ENCODE results near the gene CD4. TPM values are rescaled to one million over a fixed set of nuclear protein-coding genes. Genes with fewer than 3 reads are reported as not detected.
A peak's percentile ranks its signal among the peaks of the same experiment; 100 is the strongest.

Gene CD4
- total RNA-seq, 2 donors from 2014 or later, result 6.2 to 13.4 TPM

DNA sequence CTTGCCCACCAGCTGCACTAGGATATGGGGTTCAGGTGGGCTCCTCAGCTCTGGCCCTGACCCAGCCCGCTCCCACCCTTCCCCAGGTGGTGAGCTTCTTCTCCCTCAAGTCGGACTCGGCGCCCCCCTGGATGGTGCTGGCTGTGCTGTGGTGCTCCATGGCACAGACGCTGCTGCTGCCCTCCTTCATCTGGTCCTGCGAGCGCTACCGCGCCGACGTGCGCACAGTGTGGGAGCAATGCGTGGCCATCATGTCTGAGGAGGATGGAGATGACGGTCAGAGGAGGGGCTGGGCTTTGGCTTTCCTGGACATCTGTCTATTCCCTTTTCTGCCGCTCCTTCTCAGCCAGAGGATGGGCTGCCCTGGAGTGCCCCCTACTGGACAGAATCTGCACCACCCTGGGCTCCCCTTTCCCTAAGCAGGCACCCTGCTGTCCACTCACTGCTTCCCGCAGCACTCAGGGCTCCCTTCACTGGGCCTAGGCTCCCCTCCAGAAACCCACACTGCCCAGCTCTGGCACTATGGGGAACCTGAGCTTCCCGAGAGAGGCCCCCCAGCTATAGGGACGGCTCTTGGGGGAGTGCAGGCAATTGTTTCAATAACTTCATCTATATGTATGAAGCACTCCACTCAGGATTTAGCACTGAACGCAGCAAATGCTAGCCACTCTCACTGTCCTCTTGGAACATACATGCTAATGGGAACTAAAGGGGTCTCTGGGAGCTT, 36.2 kb downstream of the CD4 start:
- H3K36me3 ChIP-seq, result no peaks in the 10 kb centered on the region
- intact Hi-C loops (cut with DNase I), result loop anchor here (5.0 kb wide), 1 partner anchor 73 kb away; the partner anchor contains the start of gene MLF2
- peaks cover 29% of the 10 kb centered on the region for H3K27me3 ChIP-seq
- peak overlapping the region in 1 of 2 donors; percentile 5 for H3K9ac ChIP-seq (ENCODE audit: low read depth in 2 of 2, low read length in 2 of 2)
- TF ChIP-seq, protein P1, sequence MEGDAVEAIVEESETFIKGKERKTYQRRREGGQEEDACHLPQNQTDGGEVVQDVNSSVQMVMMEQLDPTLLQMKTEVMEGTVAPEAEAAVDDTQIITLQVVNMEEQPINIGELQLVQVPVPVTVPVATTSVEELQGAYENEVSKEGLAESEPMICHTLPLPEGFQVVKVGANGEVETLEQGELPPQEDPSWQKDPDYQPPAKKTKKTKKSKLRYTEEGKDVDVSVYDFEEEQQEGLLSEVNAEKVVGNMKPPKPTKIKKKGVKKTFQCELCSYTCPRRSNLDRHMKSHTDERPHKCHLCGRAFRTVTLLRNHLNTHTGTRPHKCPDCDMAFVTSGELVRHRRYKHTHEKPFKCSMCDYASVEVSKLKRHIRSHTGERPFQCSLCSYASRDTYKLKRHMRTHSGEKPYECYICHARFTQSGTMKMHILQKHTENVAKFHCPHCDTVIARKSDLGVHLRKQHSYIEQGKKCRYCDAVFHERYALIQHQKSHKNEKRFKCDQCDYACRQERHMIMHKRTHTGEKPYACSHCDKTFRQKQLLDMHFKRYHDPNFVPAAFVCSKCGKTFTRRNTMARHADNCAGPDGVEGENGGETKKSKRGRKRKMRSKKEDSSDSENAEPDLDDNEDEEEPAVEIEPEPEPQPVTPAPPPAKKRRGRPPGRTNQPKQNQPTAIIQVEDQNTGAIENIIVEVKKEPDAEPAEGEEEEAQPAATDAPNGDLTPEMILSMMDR (IDR thresholded peaks at IDR 0.05), result peak; percentile 93
- no peak overlapping the region for H3K27ac ChIP-seq
- no peaks in the 10 kb centered on the region for H3K4me1 ChIP-seq
- H3K4me3 ChIP-seq, result no peak overlapping the region
- DNase-seq, result peak; percentile 91
- no peaks in the 10 kb centered on the region for H3K9me3 ChIP-seq

DNA sequence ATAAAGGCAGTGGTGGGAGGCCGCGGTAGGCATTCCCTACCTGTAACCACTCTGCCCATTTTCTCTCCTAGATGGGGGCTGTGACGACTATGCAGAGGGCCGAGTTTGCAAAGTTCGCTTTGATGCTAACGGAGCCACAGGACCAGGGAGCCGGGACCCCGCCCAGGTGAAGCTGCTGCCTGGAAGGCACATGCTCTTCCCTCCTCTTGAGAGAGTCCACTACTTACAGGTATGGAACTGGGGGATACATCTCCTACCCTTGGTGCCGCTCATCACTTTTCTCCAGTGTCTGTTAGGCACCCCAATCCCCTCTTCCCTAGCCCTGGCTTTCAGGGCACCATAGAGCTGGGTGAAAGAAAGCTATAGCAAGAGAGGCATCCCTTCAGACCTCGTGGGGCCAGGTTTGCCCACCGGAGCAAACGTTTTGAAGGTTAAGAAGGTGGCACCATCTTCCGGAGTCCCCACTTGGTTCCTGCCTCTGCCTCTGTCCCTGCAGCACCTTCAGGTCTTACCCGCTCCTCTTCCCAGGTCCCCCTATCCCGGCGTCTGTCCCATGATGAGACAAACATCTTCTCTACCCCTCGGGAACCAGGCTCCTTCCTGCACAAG, 36.9 kb downstream of the CD4 start:
- H3K4me1 ChIP-seq, result no peaks in the 10 kb centered on the region
- intact Hi-C loops (cut with DNase I), result loop anchor here (5.0 kb wide), 1 partner anchor 74 kb away; the partner anchor contains the start of gene MLF2

DNA sequence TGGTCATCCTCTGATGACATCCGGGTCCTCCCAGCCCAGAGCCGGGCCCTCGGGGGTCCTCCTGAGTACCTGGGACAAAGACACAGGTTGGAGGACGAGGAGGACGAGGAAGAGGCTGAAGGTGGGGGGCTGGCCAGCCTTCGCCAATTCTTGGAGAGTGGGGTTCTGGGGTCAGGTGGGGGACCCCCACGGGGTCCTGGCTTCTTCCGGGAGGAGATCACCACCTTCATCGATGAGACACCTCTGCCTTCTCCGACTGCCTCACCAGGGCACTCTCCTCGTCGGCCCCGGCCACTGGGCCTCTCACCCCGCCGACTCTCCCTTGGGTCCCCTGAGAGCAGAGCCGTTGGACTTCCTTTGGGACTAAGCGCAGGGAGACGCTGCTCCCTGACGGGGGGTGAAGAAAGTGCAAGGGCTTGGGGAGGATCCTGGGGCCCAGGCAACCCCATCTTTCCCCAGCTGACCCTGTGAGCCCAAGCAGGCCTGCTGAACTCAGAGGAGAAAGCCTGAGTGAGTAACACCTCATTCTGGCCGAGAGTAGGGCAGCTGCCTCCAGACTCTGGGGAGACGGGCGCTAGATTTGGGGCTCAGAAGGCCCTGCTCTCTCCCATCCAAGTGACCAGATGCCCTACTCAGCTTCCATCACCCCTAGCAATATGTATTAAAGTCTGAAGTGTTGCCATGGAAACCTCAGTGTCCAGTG, 37.6 kb downstream of the CD4 start:
- intact Hi-C loops (cut with DNase I), result loop anchor here (5.0 kb wide), 1 partner anchor 75 kb away; the partner anchor contains the start of gene MLF2
- H3K4me3 ChIP-seq, result no peak overlapping the region
- H3K4me1 ChIP-seq, result no peaks in the 10 kb centered on the region
- no peaks in the 10 kb centered on the region for H3K9me3 ChIP-seq
- H3K27ac ChIP-seq, result no peak overlapping the region
- TF ChIP-seq, protein P1 (IDR thresholded peaks at IDR 0.05), result no peak
- H3K36me3 ChIP-seq, result no peaks in the 10 kb centered on the region
- H3K9ac ChIP-seq (ENCODE audit: low read depth in 2 of 2, low read length in 2 of 2), result no peak overlapping the region
- H3K27me3 ChIP-seq, result peaks cover 29% of the 10 kb centered on the region
- no peak for DNase-seq

More for the DNA sequence above, 36.9 kb downstream of the CD4 start:
- Histone ChIP-seq H3K27me3 (peaks cover 32% of the 10 kb centered on the region), H3K9me3 (no peaks in the 10 kb centered on the region), H3K9ac (ENCODE audit: low read depth in 2 of 2, low read length in 2 of 2) (no peak overlapping the region), H3K4me3 (no peak overlapping the region), H3K36me3 (no peaks in the 10 kb centered on the region), H3K27ac (no peak overlapping the region)
- DNase-seq, result no peak
- TF ChIP-seq, protein P1 (IDR thresholded peaks at IDR 0.05), result no peak

DNA sequence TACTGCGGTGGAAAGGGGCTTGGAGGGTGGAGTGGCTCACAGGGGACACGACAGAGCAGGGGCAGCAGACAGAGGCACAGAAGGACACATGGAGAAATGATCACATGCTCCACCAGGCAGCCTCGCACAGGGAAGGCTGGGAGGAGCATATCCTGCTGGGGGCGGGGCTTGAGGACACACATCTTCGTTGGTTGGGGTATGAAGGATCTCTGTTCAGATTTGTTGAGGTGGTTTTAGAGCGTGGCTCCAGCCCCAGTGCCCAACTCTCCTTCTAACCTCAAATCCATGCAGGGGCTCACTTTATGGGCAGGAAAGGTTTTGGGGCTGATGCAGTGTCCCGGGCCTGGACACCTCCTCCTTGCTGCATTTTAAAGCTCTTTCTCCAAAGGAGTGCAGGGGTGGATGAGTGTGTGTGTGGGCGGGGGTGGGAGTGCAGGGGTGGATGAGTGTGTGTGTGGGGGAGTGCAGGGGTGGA, 38.1 kb downstream of the CD4 start:
- TF ChIP-seq, protein P1 (IDR thresholded peaks at IDR 0.05), result no peak
- Histone ChIP-seq H3K9ac (ENCODE audit: low read depth in 2 of 2, low read length in 2 of 2) (no peak overlapping the region), H3K4me1 (no peaks in the 10 kb centered on the region), H3K4me3 (no peak overlapping the region), H3K36me3 (no peaks in the 10 kb centered on the region), H3K27ac (no peak overlapping the region), H3K9me3 (no peaks in the 10 kb centered on the region), H3K27me3 (peaks cover 23% of the 10 kb centered on the region)
- DNase-seq, result peak; percentile 86
- intact Hi-C loops (cut with DNase I), result loop anchor here (5.0 kb wide), 1 partner anchor 75 kb away; the partner anchor contains the start of gene MLF2
